ENCODE measurements around the gene EPHA7.

The EPHA7 gene

GRCh38 chr6:93307505-93308409, 111.6 kb downstream of the EPHA7 start:
- TF ChIP-seq, protein P1, sequence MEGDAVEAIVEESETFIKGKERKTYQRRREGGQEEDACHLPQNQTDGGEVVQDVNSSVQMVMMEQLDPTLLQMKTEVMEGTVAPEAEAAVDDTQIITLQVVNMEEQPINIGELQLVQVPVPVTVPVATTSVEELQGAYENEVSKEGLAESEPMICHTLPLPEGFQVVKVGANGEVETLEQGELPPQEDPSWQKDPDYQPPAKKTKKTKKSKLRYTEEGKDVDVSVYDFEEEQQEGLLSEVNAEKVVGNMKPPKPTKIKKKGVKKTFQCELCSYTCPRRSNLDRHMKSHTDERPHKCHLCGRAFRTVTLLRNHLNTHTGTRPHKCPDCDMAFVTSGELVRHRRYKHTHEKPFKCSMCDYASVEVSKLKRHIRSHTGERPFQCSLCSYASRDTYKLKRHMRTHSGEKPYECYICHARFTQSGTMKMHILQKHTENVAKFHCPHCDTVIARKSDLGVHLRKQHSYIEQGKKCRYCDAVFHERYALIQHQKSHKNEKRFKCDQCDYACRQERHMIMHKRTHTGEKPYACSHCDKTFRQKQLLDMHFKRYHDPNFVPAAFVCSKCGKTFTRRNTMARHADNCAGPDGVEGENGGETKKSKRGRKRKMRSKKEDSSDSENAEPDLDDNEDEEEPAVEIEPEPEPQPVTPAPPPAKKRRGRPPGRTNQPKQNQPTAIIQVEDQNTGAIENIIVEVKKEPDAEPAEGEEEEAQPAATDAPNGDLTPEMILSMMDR (IDR thresholded peaks at IDR 0.05; ENCODE audit: low read depth, low read length), result no peak

DNA sequence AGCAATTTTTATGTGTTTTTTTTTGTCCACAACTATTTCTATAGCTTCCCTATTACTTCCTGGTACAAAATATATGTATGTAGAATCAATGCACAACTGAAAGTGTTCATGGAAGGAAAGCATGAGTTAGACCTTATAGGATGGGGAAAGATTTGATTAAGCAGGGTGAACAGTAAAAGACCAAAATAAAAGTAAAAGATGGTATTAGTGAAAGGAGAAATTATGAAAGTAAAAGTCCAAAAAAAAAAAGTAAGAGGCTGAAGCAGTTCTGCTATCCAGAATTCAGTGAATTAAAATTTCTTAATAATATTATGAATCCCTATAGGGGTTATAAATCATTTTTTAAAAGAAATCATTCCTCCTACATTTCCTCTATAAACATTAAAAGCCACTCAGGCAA, 114.3 kb downstream of the EPHA7 start:
- TF ChIP-seq, protein P1 (IDR thresholded peaks at IDR 0.05; ENCODE audit: low read depth, low read length), result no peak
- no peak for DNase-seq (ENCODE audit: extremely low read depth, low read depth)

More at GRCh38 chr6:93307505-93308409, 111.6 kb downstream of the EPHA7 start:
- no peak for DNase-seq (ENCODE audit: extremely low read depth, low read depth)

DNA sequence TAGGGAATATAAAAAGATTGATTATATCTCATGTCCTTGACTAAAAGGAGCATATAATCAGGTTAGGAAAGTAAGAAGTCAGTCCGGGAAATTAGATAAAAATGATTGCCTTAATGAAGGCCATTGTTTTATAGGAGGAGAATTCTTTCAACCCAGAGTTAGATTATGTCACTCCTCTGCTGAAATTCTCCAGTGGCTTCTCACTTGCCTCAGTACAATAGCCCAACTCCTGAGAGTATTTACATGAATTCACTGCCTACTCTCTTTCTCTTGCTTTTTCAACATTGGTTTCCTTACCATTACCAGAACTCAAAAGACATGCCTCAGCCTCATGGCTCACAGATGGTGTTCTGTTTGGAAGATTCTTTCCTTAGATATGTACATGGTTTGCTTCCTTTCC, 114.9 kb downstream of the EPHA7 start:
- TF ChIP-seq, protein P1 (IDR thresholded peaks at IDR 0.05; ENCODE audit: low read depth, low read length), result no peak
- no peak for DNase-seq (ENCODE audit: extremely low read depth, low read depth)

- TF ChIP-seq, protein P1 (IDR thresholded peaks at IDR 0.05; ENCODE audit: low read depth, low read length), result no peak
- DNase-seq (ENCODE audit: extremely low read depth, low read depth), result no peak
Measured at GRCh38 chr6:93300661-93301060, 118.7 kb downstream of the EPHA7 start.

GRCh38 chr6:93299622-93300021, 119.7 kb downstream of the EPHA7 start:
- TF ChIP-seq, protein P1 (IDR thresholded peaks at IDR 0.05; ENCODE audit: low read depth, low read length), result no peak

GRCh38 chr6:93295631-93296030, 123.7 kb downstream of the EPHA7 start:
- DNase-seq (ENCODE audit: extremely low read depth, low read depth), result no peak
- TF ChIP-seq, protein P1 (IDR thresholded peaks at IDR 0.05; ENCODE audit: low read depth, low read length), result no peak

More at GRCh38 chr6:93299622-93300021, 119.7 kb downstream of the EPHA7 start:
- no peak for DNase-seq (ENCODE audit: extremely low read depth, low read depth)

DNA sequence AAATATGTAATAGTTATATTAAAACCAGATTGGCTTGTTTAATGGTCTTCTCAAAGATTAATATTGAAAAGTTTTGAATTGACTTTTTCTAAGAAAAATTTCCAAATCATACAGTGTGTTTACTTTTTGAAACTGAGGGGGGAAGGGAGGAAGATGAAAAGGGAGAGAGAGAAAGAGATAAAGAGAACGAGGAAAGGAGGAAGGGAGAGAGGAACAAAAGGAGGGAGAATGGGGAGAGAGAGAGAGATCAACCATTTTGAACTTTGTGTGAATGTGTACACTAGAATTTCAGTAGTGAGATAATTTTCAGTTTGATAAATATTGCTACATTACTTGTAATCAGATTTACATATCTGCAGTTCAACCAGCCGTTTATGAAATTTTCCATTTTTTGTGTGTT, 124.5 kb downstream of the EPHA7 start:
- TF ChIP-seq, protein P1 (IDR thresholded peaks at IDR 0.05; ENCODE audit: low read depth, low read length), result no peak
- DNase-seq (ENCODE audit: extremely low read depth, low read depth), result no peak

All from AG09319 (cell line).